ENCODE measurements around the gene NAIF1. TPM values are rescaled to one million over a fixed set of nuclear protein-coding genes. Genes with fewer than 3 reads are reported as not detected.

Gene NAIF1
- total RNA-seq, 1 experiment from 2014 or later = 12.3 TPM

GRCh38 chr9:128104171-128104618, 37.1 kb upstream of the NAIF1 start:
- DNase-seq (ENCODE audit: low read depth) = no peak
- in situ Hi-C loops (cut with HindIII; ENCODE audit: low pct_unique_long_range_greater_than_20kb, low sequenced_read_pairs) = no loop called here

GRCh38 chr9:128103589-128103962, 36.5 kb upstream of the NAIF1 start:
- in situ Hi-C loops (cut with HindIII; ENCODE audit: low pct_unique_long_range_greater_than_20kb, low sequenced_read_pairs) = no loop called here

DNA sequence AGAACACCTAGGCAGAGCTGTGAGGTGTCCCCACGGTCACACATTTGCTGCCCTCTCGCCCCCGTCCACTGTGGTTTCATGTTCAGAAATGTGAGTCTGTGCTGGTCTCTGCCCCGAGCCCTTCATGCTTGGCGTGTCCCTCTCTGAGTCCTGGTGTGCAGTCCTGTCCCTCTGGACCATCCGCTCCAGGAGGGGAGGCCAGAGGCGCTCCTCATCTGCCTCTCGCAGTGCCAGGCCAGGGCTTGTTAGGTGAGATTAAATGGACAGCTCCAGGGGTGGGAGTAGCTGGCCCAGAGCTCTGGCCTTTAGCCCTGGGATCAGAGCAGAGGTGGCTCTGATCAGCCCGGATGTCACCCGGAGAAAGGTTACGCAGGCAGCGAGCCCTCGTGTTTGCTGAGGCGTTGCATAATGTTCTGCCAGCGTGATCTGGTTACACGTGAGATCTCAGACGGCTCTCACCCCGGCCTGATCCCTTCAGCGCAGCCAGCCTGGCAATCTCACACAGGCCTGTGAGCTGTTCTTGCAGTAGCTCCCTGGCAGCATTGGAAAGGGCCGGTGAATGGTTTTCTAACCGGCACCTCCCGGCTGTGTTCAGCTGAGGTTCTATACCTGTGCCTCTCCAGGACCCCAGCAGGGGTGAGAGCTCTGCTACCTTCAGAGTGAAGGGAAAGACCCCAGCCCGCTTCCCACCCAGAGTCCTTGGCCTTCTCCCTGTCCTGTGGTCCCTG, 35.9 kb upstream of the NAIF1 start:
- in situ Hi-C loops (cut with HindIII; ENCODE audit: low pct_unique_long_range_greater_than_20kb, low sequenced_read_pairs) = no loop called here
- DNase-seq (ENCODE audit: low read depth) = no peak

More at GRCh38 chr9:128103589-128103962, 36.5 kb upstream of the NAIF1 start:
- no peak for DNase-seq (ENCODE audit: low read depth)

DNA sequence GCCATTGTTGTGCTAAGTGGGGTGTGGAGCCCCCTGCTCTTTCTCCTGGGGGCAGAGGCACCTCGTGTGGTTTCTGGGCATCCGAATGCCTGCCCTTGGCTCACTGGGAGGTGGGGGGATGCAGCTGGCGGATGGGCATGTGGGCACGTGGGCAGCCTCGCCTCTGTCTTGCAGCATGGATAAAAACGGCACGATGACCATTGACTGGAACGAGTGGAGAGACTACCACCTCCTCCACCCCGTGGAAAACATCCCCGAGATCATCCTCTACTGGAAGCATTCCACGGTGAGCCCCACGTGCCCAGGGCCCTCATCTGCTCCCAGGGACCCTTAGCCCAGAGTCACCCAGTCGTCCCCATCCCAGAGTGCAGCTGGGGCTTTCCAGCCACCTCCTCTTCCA, 35.1 kb upstream of the NAIF1 start:
- in situ Hi-C loops (cut with HindIII; ENCODE audit: low pct_unique_long_range_greater_than_20kb, low sequenced_read_pairs) = no loop called here
- DNase-seq (ENCODE audit: low read depth) = no peak

DNA sequence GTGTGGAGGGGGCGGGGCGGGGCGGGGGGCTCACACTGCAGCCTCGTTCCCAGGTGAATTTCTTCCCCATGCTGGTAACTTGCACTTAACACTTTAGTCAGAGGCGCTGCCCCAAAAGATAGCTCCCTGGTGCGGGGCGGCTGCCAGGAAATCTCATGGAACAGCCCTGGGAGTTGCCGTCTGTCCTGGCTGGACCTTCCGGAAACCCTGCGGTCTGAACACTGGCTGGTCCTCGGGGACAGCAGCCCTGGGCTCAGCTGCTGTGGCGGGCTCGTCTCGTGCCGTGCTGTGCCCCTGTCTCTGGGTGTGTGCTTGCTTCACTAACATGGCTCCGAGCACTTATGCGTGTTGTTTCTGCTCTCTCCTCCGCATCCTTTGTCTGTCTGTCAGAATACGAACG, 34.6 kb upstream of the NAIF1 start:
- in situ Hi-C loops (cut with HindIII; ENCODE audit: low pct_unique_long_range_greater_than_20kb, low sequenced_read_pairs) = no loop called here
- no peak for DNase-seq (ENCODE audit: low read depth)

DNA sequence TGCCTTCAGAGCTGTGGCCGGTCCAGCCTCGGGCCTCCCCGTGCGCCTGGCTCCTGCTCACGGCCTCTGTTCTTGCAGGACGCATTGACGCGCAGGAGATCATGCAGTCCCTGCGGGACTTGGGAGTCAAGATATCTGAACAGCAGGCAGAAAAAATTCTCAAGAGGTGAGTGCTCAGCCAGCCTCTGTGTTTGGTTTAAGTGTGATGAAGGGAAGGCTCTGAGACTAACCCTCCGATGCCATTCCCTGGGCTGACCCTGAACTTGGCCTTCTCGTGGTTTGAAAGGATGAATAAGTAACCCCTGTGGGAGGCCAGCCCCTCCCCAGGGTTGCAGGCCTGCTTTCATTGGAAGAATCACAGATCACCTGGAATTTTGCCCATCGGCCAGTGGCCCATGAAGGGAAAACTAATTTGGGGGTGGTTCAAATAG, 34.1 kb upstream of the NAIF1 start:
- DNase-seq (ENCODE audit: low read depth) = peak; percentile 23
- in situ Hi-C loops (cut with HindIII; ENCODE audit: low pct_unique_long_range_greater_than_20kb, low sequenced_read_pairs) = no loop called here

DNA sequence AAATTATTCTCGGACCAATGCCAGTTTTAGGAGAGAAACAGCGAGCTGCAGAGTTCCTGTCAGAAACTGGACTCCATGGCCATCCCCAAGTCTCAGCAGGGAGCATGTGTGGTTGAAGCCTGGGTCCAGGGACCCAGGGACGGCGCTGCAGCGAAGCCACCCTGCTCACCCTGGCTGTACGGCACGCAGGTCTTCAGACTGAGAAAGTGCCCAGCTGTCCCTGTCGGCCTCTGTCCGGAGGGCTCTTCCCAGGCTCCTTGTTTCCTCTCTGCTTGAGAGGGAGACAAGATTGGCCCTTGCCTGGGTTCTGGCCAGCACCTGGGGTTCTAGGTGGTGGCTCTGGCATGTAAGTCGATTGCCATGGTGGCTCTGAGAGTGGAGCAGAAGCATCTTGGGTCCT, 33.5 kb upstream of the NAIF1 start:
- no peak for DNase-seq (ENCODE audit: low read depth)
- in situ Hi-C loops (cut with HindIII; ENCODE audit: low pct_unique_long_range_greater_than_20kb, low sequenced_read_pairs) = no loop called here

DNA sequence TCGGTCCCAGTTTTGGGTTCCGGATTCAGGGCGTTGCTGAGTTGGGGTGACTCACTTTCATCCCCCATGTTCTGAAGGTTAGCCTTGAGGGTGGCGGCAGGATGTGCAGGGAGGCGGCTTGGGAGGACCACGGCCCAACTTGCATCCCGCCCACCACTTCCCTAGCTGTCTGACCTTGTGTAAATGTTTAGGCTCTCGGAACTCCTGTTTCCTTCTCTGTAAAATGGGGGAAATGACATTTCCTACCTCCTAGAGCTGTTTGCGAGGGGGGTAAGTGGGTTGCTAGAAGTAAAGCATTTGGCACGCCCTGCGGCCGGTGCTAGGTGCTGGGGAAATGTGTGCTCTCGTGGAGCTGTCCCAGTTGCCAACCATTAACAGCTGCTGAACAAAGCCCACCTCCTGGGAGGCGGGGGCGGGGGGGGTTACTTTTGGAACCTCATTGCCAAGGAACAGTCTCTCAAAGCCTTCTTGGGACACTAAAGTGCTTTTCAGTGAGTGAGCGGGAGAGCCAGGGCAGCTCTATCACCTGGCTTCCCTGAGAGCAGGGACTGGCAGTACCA, 32.9 kb upstream of the NAIF1 start:
- in situ Hi-C loops (cut with HindIII; ENCODE audit: low pct_unique_long_range_greater_than_20kb, low sequenced_read_pairs) = no loop called here

DNA sequence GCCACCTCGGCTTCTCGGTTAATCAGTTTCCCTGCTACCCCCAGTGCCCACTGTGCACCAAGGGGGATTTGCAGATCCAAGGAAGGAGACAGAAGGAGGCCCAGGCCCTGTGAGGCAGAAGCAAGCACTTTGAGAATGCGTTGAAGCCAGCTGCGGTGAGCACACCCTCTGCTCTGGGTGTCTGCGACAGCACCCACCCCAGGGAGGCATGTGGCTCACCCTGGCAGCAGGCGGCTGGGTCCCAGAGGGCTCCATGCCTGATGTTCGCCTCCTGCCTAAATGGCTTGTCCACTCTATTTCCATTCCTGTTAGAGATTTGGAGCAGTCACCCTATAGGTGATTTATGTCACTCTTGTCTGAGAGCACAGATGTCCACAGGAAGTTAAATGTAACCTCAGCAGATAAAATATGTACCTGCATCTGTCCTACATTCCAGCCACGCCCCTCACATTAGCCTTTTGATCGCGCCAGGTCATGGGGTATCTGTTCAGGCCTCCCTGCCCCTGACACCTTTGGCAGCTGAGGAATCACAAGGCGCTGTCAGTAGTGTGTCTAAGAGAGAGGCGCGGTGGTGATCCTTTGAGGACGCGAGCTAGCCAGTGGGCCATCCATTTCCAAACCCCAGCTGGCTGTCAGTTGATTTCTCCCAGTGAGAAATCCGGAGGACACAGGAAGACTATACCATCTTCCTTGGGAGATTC, 32.3 kb upstream of the NAIF1 start:
- in situ Hi-C loops (cut with HindIII; ENCODE audit: low pct_unique_long_range_greater_than_20kb, low sequenced_read_pairs) = no loop called here
- no peak for DNase-seq (ENCODE audit: low read depth)

More for the DNA sequence above, 32.9 kb upstream of the NAIF1 start:
- no peak for DNase-seq (ENCODE audit: low read depth)

DNA sequence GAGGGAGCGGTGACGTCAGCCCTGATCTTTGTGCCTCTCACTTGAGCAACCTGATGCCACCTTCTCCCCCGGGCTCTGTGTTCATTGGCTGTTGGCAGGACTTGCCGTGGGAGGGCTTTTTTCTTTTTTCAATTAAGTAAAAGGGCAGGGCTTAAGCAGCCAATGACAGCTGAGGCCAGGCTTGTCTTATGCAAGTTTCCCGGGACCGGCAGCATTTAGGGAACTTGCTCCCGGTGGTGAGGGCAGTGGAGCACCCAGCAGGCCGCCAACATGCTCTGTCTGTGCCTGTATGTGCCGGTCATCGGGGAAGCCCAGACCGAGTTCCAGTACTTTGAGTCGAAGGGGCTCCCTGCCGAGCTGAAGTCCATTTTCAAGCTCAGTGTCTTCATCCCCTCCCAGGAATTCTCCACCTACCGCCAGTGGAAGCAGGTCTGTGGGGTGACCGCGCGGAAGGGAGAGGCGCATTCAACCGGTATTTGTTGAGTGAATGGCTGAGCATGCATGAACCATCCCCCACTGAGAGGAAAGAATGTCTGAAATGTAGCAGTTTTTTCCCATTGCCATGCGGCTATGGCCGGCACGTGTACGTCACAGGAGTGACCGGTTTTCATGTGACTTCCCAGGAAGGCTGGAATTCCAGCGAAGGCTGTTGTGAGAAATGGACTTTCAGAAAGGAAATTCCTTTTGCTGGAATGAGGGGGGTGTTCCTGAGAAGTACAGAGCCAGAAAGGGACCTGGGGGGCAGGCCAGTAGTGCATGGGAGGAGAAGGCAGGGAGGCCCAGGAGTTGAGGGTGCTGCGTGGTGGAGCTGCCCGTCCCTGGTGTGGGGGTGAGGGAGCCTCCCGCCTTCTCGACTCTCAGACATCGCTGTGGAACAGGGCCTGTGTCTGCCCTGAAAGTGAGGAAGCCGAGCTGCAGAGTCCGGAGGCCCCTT, 31.4 kb upstream of the NAIF1 start:
- DNase-seq (ENCODE audit: low read depth) = peak; percentile 96
- in situ Hi-C loops (cut with HindIII; ENCODE audit: low pct_unique_long_range_greater_than_20kb, low sequenced_read_pairs) = no loop called here

GRCh38 chr9:128097543-128098296, 30.6 kb upstream of the NAIF1 start:
- DNase-seq (ENCODE audit: low read depth) = no peak
- in situ Hi-C loops (cut with HindIII; ENCODE audit: low pct_unique_long_range_greater_than_20kb, low sequenced_read_pairs) = no loop called here

DNA sequence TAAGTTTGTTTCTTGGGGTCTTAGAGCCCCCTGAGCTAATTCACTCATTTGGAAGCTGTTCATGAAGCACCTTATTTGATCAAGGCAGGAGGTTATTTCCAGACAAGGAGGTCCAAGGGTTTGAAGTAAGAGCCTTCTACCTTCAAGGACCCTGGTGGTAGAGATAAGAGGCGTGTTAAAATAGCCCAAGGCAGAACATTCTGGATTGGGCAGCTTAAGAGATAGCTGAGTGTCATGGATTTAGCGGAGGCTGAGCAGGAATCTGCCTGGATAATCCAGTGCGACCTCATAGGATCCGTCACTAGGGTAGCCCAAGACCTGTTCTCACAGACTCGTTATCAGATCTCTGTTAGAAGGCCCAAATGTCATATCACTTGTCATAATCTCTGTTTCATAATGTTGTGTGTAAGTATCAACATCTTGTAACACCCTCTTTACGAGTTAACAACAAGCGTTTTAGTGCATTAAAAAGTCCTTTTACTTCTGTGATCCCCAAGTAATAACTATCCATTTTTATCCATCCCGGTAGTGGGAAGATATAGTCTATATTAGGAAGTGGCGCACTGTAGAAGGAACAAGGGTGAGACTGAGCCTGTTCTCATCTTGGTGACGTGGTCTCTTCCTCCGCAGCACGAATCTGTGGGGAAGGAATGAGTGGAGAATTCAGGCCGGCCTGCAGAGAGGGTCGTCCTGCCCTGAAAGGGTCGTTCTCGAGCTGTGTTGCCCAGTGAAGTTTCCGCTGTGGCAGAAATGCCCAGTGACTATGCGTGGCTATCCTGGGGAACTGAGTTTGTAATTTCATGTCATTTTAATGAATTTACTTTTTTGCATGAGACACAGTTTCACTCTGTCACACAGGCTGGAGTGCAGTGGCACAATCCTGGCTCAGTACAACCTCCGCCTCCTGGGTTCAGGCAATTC, 29.8 kb upstream of the NAIF1 start:
- DNase-seq (ENCODE audit: low read depth) = no peak
- in situ Hi-C loops (cut with HindIII; ENCODE audit: low pct_unique_long_range_greater_than_20kb, low sequenced_read_pairs) = no loop called here

DNA sequence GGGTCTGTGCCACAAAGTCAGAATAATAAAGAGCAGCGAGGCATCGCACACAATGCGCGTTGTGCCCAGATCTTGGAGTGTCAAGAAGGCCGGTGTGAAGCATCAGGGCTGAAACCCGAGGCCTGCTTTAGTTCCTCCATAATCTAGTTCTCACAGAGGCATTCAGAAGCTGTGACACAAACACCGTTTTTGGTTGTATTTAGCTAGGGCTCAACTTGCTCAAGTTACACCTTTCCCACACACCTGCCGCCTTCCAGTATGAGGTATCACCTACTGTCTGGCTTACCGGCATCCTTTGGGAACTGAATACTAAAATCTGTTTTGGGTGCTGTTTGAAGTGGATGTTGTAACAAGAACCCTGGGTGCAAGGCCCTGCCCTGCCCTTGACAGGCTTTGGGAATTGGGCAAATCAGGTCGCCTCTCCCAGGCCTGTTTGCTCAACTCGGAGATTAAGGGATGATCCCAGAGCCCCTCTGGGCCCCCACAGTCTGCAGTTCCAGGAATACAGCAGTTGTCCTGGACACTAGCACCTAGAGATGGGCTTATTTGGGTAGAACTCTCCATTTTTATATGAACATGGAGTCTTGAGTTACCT, 27.9 kb upstream of the NAIF1 start:
- in situ Hi-C loops (cut with HindIII; ENCODE audit: low pct_unique_long_range_greater_than_20kb, low sequenced_read_pairs) = no loop called here

DNA sequence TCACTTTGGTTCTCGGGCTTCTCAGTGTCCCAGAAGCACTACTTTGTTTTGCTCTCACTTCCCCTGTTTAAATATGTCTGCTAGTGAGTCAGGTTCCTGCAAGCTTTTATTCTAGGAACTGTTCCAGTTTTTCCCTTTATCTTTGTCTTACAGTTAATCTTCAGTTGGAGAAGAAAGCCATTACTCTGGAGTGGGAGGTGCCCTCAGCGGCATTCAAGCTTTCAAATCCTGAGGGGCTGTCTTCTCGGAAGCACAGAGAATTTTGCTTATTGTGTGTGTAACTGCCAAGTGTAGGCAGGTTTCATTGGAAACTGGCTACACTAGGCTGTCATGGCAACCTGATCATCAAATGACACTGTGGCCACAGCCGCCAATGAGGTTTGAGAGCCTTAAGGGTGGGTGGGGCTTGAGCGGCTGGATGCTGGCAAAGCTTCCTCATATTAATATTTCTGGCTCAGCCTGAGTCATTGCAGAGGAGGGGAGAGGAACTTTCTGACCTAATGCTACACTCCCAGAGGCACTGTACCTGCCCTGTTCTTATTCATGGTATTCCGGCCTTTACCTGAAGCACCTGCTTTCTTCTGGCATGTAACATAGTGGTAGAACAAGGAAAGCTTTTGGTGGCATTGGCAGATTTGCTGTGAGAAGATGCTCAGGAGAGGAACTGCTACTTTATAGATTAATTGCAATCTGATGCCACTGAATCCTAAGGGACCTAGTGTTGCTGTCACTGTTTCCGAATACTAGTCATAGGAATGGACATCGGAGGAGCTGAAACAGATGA, 27.2 kb upstream of the NAIF1 start:
- in situ Hi-C loops (cut with HindIII; ENCODE audit: low pct_unique_long_range_greater_than_20kb, low sequenced_read_pairs) = no loop called here
- peak; percentile 97 for DNase-seq (ENCODE audit: low read depth)

More for the DNA sequence above, 27.9 kb upstream of the NAIF1 start:
- DNase-seq (ENCODE audit: low read depth) = no peak

DNA sequence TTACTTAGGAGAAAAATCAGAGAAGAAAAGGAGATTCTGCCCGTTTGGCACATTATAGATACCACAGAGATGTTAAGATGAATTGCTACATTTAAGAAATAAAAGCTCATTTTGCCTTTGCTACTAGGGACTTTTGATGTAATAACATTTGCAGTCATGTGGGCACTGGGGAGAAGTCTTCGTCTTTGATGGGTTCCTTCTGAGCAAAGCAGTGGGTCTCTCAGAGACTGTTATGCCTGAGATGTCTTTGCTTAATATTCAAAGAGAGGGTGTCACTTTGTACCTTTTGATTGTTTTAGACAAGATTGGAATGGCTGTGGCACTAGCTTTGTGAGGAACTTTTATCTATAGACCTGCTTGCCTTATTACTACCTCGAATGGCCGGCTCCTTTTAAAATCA, 25.9 kb upstream of the NAIF1 start:
- in situ Hi-C loops (cut with HindIII; ENCODE audit: low pct_unique_long_range_greater_than_20kb, low sequenced_read_pairs) = no loop called here
- DNase-seq (ENCODE audit: low read depth) = no peak
